Activated B cell treated with CpG ODN at 0.5 μM for 24 hours (primary cell): ENCODE results near the gene PRDM16. TPM values are rescaled to one million over a fixed set of nuclear protein-coding genes. Genes with fewer than 3 reads are reported as not detected.

ENCODE experiments used
- ATAC-seq: fragments of 200-7000 bp; cut with Tn5 transposase; one replicate; pipeline ENCODE4 v1.10.0; 2021; ENCODE audit warnings: low read depth, mild to moderate bottlenecking, moderate library complexity
- CTCF ChIA-PET: fragments of 350-600 bp; sonication (Branson Sonifier 250); formaldehyde crosslinking; loops from one replicate; lab custom pipeline; 2021; ENCODE audit warnings: antibody characterized with exemption; lab: Charles Lee
- POLR2A ChIA-PET: fragments of 350-600 bp; sonication (Branson Sonifier 250); formaldehyde crosslinking; loops from one replicate; lab custom pipeline; 2021; ENCODE audit warnings: antibody characterized with exemption; lab: Charles Lee
- DNase-seq: peaks from one replicate; pipeline ENCODE4 v3.0.0; 2022
- H3K27ac Mint-ChIP-seq: one replicate; pipeline ENCODE4 v1.8.0; 2020; ENCODE audit warnings: mixed read lengths
- H3K27me3 Mint-ChIP-seq: one replicate; pipeline ENCODE4 v1.8.0; 2021; ENCODE audit warnings: mixed read lengths
- H3K36me3 Mint-ChIP-seq: one replicate; pipeline ENCODE4 v1.8.0; 2021; ENCODE audit warnings: low read depth, mixed read lengths
- H3K4me1 Mint-ChIP-seq: one replicate; pipeline ENCODE4 v1.8.0; 2021; ENCODE audit warnings: mixed read lengths
- H3K4me3 Mint-ChIP-seq: one replicate; pipeline ENCODE4 v1.8.0; 2020; ENCODE audit warnings: mild to moderate bottlenecking, mixed read lengths
- H3K9me3 Mint-ChIP-seq: one replicate; pipeline ENCODE4 v1.8.0; 2020; ENCODE audit warnings: mixed read lengths
- intact Hi-C: fragments of 100-400 bp; cut with micrococcal nuclease; formaldehyde crosslinking; loops from one replicate; pipeline ENCODE4 v1.15.1; 2024
- total RNA-seq: library from RNA; stranded (reverse); gene quantifications from 2 replicates; pipeline ENCODE4 v1.2.3, GENCODE V29; 2022
- TF ChIP-seq, protein P1 (sequence below): fragments of 200-600 bp; IDR thresholded peaks from one replicate; pipeline ENCODE4 v1.8.0; 2022; ENCODE audit warnings: antibody characterized with exemption, mild to moderate bottlenecking

PRDM16 gene
- total RNA-seq, 1 donor from 2014 or later = not detected

DNA sequence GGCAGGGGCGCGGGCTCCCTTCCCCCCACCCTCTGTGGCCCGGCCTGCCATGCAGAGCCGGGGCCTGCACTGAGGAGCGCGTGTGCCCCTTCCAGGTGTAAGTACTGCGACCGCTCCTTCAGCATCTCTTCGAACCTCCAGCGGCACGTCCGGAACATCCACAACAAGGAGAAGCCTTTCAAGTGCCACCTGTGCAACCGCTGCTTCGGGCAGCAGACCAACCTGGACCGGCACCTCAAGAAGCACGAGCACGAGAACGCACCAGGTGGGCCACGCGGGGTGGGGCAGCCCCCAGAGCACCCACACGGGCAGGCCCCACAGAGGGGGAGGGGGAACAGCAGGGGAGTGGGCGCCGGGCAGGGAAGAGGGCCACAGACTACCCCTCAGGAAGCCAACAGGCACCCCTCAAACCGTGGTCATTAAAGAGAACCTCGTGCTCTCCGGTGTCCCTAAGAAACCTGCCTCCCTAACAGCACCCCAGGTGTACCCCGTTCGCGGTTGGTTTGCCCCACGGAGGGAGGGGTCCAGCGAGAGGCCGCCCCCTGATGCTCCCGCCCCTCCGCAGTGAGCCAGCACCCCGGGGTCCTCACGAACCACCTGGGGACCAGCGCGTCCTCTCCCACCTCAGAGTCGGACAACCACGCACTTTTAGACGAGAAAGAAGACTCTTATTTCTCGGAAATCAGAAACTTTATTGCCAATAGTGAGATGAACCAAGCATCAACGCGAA, 356.6 kb downstream of the PRDM16 start:
- Mint-ChIP-seq H3K4me3 (no peak overlapping the region), H3K27ac (no peak overlapping the region), H3K27me3 (peaks cover 5% of the 10 kb centered on the region), H3K4me1 (no peaks in the 10 kb centered on the region), H3K36me3 (no peaks in the 10 kb centered on the region), H3K9me3 (no peaks in the 10 kb centered on the region)
- CTCF ChIA-PET = no interaction called here
- POLR2A ChIA-PET = no interaction called here
- no peak for ATAC-seq
- intact Hi-C loops = no loop called here
- TF ChIP-seq, protein P1, sequence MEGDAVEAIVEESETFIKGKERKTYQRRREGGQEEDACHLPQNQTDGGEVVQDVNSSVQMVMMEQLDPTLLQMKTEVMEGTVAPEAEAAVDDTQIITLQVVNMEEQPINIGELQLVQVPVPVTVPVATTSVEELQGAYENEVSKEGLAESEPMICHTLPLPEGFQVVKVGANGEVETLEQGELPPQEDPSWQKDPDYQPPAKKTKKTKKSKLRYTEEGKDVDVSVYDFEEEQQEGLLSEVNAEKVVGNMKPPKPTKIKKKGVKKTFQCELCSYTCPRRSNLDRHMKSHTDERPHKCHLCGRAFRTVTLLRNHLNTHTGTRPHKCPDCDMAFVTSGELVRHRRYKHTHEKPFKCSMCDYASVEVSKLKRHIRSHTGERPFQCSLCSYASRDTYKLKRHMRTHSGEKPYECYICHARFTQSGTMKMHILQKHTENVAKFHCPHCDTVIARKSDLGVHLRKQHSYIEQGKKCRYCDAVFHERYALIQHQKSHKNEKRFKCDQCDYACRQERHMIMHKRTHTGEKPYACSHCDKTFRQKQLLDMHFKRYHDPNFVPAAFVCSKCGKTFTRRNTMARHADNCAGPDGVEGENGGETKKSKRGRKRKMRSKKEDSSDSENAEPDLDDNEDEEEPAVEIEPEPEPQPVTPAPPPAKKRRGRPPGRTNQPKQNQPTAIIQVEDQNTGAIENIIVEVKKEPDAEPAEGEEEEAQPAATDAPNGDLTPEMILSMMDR = no peak
- DNase-seq = no peak

DNA sequence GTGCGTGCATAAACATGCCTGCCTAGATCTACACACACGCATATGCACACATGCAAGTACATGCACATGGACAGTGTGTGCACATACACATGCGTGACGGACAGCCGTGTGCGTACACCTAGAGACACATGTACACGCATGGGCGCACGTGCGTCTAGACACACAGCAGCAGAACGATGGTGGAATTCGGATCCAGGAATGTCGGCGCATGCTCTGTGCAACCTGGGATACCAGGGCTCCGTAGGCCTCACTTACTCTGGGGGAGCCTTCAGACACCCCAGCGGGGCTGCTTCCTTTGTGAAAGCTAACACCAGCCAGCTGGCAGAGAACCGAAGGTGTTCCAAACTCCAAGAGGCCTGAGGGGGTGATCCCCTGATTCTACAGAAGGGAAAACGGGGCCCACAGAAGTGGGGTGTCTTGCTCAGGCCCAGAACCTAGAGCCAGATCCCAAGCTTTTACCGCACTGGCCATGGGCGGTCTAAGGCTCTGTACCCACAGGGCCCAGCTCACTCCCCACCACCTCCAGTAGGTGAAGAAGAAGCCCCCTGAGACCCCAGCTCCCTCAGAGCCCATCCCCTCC, 358.0 kb downstream of the PRDM16 start:
- ChIA-PET POLR2A (no interaction called here), CTCF (no interaction called here)
- no peaks in the 10 kb centered on the region for H3K36me3 Mint-ChIP-seq
- TF ChIP-seq, protein P1 = no peak
- intact Hi-C loops = no loop called here
- DNase-seq = no peak
- H3K4me1 Mint-ChIP-seq = no peaks in the 10 kb centered on the region
- no peak overlapping the region for H3K27ac Mint-ChIP-seq
- no peak overlapping the region for H3K4me3 Mint-ChIP-seq
- H3K9me3 Mint-ChIP-seq = no peaks in the 10 kb centered on the region
- H3K27me3 Mint-ChIP-seq = peaks cover under 1% of the 10 kb centered on the region
- ATAC-seq = no peak

DNA sequence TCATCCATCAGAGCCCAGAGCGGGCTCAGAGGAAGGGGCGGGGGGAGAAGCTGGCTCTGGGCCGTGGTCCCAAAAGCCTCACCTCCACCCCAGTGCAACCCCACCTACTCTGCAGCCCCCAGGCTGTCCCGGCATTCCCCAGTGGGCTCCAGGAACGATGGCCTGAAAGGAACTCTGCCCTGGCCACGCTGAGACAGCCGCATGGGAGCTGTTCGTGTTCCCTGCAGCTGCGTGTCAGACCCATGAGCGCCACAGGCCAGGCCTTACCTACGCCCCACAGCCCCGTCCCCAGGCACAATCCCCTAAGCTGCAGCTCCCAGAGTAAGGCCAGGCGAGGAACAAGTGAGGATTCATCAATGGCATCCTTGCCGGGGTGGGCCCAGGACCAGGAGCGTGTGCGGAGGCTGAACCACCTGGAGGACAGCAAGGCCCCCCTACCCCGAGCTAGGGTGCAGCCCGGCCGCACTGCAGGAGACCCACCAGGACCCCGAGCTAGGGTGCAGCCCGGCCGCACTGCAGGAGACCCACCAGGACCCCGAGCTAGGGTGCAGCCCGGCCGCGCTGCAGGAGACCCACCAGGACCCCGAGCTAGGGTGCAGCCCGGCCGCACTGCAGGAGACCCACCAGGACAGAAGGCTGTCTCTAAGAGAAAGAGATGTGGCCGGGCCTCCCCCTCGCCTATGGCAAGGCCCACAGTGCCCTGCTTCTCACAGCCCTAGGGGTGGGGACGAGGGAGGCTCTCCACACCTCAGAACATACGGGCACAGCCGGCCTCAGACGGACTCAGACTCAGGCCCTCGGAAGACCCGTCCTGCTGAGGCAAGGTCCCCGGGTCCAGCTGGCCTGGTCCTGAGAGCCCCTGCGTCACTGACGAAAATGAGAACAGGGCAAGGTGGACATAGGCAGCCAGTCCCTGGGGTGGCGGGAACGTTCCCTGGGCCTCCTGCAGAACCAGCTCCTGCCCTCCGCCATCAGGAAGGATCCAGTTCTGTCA, 359.0 kb downstream of the PRDM16 start:
- DNase-seq = no peak
- ChIA-PET POLR2A (no interaction called here), CTCF (no interaction called here)
- H3K4me1 Mint-ChIP-seq = no peaks in the 10 kb centered on the region
- intact Hi-C loops = no loop called here
- H3K27me3 Mint-ChIP-seq = no peaks in the 10 kb centered on the region
- TF ChIP-seq, protein P1 = no peak
- no peak overlapping the region for H3K27ac Mint-ChIP-seq
- ATAC-seq = no peak
- H3K9me3 Mint-ChIP-seq = no peaks in the 10 kb centered on the region
- no peak overlapping the region for H3K4me3 Mint-ChIP-seq
- no peaks in the 10 kb centered on the region for H3K36me3 Mint-ChIP-seq

DNA sequence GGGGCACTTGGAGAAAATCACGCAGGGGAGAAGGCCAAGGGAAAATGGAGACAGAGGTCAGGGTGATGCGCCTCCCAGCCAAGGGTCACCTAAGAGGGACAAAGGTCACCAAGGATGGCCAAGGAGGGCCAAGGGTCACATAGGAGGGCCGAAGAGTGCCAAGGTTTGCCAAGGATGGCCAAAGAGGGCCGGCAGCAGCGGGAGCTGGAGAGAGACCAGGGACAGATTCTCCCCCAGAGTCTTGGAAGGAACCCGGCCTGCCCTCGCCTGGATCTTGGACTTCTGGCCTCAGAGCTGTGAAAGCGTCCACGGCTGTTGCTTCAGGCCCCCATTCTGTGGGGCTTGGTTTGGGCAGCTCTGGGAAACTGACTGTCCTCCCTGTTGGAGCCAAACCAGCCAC, 359.9 kb downstream of the PRDM16 start:
- ATAC-seq = no peak
- Mint-ChIP-seq H3K4me3 (no peak overlapping the region), H3K36me3 (no peaks in the 10 kb centered on the region), H3K27me3 (no peaks in the 10 kb centered on the region), H3K4me1 (no peaks in the 10 kb centered on the region), H3K9me3 (no peaks in the 10 kb centered on the region), H3K27ac (no peak overlapping the region)
- POLR2A ChIA-PET = no interaction called here
- no peak for DNase-seq
- intact Hi-C loops = no loop called here
- CTCF ChIA-PET = no interaction called here
- TF ChIP-seq, protein P1 = no peak

DNA sequence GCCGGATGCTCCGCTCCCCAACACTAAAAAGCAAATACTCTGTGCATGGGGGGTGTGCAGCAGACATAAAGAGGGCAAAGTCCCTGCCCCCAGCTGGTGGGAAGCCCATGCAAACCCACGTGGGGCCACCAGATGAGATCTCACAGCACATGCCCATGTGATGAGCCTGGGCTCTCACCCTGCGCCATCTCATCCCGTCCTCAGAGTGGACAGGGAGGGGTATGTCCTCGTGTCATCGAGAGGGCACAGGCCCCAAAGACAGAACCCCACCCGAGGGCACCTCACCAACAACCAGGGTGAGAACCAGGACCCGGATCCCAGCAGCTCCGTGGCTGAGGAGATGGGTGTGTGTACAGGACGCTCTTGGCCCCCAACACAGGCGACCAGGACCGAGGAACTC, 360.3 kb downstream of the PRDM16 start:
- POLR2A ChIA-PET = no interaction called here
- ATAC-seq = no peak
- H3K4me3 Mint-ChIP-seq = no peak overlapping the region
- no peaks in the 10 kb centered on the region for H3K27me3 Mint-ChIP-seq
- TF ChIP-seq, protein P1 = no peak
- intact Hi-C loops = no loop called here
- H3K9me3 Mint-ChIP-seq = no peaks in the 10 kb centered on the region
- H3K27ac Mint-ChIP-seq = no peak overlapping the region
- no peak for DNase-seq
- H3K4me1 Mint-ChIP-seq = no peaks in the 10 kb centered on the region
- no peaks in the 10 kb centered on the region for H3K36me3 Mint-ChIP-seq
- CTCF ChIA-PET = no interaction called here
